GM19397 (cell line): Measurements from ENCODE around the gene FGFR3.
"Not testable (repeated sequence)": the region's sequence is repeated elsewhere in the genome, so short reads cannot be mapped to it uniquely, and the experiment has no call there.

Source experiments
- ATAC-seq: cut with Tn5 transposase; IDR thresholded peaks from one replicate; pipeline ENCODE4 v1.9.1; 2021; ENCODE audit warnings: mild to moderate bottlenecking, moderate library complexity; ENCODE audit not compliant: unreplicated experiment

The FGFR3 gene

DNA sequence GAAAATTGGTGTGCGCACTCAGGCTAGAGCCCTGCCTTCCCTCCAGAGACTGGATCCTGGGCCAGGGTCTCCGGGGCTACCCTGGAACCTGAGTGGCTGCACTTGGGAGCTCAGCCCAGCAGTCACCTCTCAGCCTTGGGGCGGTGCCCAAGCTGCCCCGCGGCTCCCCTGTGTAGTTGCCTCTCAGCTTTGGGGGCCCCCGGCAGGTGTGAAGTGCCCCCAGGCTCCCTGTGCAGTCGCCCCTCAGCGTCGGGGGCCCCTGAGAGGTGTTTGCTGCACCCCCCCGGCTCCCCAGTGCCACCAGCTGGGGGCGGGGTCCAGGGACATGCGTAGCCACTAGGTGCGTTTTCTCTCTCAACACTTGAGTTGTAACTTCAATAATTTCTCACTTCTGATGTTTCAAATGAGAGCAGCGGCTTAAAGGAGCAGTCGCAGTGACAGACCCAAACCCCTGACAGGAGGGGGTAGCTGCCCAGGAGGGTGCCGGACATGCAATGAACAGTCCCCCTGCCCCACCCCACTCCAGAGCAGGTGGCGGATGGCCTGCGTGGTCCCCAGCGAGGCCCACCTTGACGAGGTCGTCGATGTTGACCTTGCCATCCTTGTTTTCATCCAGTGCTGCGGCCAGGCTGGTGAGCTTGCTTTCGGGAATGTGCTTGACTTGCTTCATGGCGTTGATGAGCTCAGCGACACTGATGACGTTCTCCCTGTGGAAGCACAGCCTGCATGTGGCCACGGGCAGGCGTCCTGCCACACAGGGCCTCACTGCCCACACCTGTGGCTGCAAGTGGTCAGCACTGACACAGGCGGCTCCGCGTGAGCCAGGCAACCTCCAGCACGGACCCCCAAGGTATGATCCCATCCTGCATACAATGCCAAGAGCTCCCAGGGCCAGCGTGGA, 22.3 kb downstream of the FGFR3 start:
- no peak for ATAC-seq

- no peak for ATAC-seq
Measured at GRCh38 chr4:1815997-1816860, 23.1 kb downstream of the FGFR3 start.

DNA sequence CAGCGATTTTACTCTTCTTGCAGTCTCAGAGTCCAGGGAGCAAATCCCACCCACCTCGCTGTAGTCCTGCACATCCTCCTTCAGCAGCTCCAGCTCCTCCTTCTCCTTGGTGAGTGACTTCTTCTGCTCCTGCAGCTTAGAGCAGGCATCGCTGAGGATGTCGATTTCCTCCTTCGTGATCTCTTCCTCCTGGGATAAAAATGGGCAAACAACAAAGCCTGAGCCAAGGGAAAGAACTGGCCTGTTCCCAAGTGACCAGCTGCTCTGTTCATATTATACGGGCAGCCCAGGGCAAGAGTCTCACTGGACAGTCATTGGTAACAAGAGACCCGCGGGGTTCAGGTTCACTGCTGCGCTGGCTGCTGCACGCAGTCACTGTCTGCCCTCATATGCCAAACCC, 26.2 kb downstream of the FGFR3 start:
- ATAC-seq: no peak

- ATAC-seq: no peak
Measured at GRCh38 chr4:1819816-1820215, 26.7 kb downstream of the FGFR3 start.

GRCh38 chr4:1821679-1822567, 28.8 kb downstream of the FGFR3 start:
- no peak for ATAC-seq

DNA sequence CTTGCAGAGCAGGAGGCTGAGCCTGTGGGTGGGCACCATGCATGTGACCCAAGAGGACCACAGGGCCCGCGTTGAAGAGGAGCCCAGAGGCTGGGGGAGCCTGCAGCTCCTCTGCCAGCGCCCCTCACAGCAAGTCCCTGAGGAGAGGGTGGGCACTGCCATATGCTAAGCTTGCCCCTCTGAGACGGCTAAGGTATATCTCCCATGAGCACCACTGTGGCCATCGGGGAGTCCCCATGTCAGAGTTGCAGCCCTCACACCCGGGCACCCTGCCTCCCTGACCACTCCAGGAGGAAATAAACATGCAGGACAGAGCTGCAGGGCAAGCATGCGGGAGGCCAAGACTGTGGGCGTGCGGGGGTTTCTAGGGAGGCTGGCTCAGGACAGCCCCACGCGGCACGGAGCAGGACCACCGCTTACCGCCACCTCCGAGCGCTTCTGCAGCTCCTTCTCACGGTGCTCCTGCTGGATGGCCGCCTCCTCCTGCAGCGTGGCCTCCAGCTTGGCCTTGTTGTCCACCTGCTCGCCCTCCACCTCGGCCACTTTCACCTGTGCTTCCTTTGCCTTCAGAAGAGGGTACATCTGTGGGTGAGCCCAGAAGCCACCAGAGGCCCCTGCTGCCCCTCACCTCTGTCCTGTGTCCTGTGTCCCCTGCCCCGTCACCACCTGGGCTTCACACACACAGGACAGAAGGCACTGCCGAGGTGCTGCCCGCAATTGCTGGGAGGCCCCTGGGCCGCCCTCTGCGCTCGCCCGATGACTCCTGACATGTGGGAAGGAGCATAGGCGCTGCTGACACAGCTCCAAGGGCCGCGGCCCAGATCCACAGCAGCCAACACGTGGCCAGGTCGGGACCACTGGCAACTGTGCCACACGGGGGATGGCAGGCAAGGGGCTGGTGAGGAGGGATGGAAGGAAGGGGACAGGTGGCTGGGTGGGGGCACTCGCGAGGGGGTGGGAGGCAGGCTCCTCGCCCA, 29.8 kb downstream of the FGFR3 start:
- ATAC-seq: no peak

DNA sequence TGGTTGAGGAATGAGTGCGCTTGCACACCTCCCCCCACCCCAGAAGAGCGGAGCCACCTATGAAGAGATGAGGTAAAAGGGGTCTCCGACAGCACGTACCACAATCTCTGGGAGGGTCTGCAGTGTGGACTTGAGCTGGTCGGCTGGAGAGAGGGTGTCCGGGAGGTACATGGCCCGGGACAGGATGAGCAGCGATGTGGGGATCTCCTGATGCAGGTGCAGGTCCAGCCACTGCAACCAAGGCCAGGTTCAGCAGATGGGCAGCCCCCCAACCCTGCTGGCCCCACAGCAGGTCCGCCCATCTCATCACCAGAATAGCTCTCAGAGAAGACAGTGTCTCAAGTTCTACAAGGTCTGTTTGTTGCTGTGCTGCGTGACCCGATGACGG, 30.4 kb downstream of the FGFR3 start:
- no peak for ATAC-seq

- ATAC-seq: no peak
Measured at GRCh38 chr4:1824746-1825145, 31.7 kb downstream of the FGFR3 start.

DNA sequence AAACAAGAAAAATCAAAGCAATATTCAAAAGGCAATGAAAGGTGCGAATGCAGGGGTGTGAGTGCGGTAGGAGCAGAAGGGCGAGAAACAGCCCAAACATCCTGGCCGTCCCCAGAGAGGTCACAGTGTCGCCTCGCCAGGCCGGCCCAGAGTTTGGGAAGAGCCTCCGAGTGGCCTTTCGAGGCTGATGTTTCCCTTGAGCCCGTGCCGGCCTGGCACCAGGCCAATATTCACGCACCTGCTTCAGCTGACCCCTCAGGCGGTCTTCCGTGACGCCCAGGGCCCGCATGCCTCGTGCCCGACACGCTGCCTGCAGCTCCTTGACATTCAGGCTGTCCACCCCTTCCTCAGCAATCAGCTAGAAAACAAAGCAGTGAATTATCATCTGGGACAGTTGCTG, 32.2 kb downstream of the FGFR3 start:
- ATAC-seq: no peak

- ATAC-seq: no peak
Measured at GRCh38 chr4:1826531-1827350, 33.6 kb downstream of the FGFR3 start.

GRCh38 chr4:1830234-1830633, 37.1 kb downstream of the FGFR3 start:
- no peak for ATAC-seq

- no peak for ATAC-seq
Measured at GRCh38 chr4:1830642-1831228, 37.6 kb downstream of the FGFR3 start.

GRCh38 chr4:1831331-1831730, 38.2 kb downstream of the FGFR3 start:
- no peak for ATAC-seq

- ATAC-seq: no peak
Measured at GRCh38 chr4:1832690-1833089, 39.6 kb downstream of the FGFR3 start.

DNA sequence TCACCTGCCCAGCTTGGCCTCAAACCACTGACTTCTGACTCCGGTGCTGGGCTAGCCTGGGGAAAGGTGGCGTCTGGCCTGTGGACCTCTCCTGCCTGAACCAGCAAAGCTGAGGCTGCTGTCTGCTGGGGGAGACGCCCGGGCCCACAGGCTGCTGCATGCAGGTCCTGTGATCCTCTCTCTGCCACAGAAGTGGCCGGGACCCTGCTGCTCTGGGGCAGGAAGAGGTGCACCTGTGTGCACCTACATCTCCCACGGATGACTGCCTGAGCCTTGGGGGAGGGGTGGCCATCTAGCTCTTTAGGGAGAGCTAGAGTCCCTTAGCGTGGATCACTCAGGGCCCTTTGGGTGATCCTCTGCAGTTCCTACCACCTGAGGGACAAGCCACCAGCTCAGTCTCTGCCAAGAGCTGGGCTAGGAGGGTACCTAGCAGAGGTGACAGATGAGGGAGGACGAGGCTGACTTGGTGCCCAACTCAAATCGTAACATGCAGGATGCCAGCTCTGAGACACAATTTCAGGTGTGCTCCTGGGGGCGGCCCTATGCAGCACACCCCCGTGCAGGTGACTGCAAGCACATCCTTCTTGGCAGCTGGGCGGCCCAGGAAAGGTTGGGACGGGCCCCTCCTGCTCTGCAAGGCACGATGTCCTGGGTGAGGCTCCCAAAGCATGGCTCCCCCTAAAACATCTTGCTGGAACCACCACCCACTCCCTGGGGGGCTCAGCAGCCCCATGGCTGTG, 40.4 kb downstream of the FGFR3 start:
- ATAC-seq: no peak

GRCh38 chr4:1834047-1834775, 41.1 kb downstream of the FGFR3 start:
- peak; percentile 72 for ATAC-seq

DNA sequence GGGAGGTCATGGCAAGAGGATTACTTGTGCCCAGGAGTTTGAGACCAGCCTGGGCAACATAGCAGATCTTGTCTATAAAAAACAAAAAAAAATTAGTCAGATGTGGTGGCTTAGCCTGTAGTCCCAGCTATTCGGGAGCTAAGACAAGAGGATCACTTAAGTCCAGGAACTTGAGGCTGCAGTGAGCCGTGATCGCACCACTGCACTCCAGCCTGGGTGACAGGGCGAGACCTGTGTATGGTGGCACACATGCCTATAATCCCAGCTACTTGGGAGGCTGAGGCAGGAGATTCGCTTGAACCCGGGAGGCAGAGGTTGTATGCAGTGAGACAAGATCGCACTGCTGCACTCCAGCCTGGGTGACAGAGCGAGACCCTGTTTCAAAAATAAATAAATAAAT, 42.7 kb downstream of the FGFR3 start:
- not testable (repeated sequence) for ATAC-seq
